GM12865 (cell line): ENCODE measurements around the gene CDKN3.

Experiments
- DNase-seq: peaks from one replicate; pipeline ENCODE4 v3.0.0; 2010; ENCODE audit warnings: low read depth
- H3K4me3 ChIP-seq: 2 replicates; pipeline ENCODE4 v1.5.1; 2011; ENCODE audit warnings: mild to moderate bottlenecking, low read depth, low read length, control low read depth
- CTCF ChIP-seq: IDR thresholded peaks from 2 replicates; pipeline ENCODE4 v1.5.1; 2011; ENCODE audit warnings: low read length, control low read depth, low read depth, inconsistent platforms; ENCODE audit not compliant: insufficient read depth; ENCODE audit errors: missing control alignments

The CDKN3 gene

GRCh38 chr14:54353266-54353665, 43.5 kb upstream of the CDKN3 start:
- no peak overlapping the region for H3K4me3 ChIP-seq
- no peak for DNase-seq
- no peak for TF ChIP-seq CTCF

- TF ChIP-seq CTCF, result no peak
- DNase-seq, result no peak
- H3K4me3 ChIP-seq, result no peak overlapping the region
Observed at GRCh38 chr14:54353694-54354093, 43.1 kb upstream of the CDKN3 start.

- DNase-seq, result no peak
- no peak overlapping the region for H3K4me3 ChIP-seq
- no peak for TF ChIP-seq CTCF
Observed at GRCh38 chr14:54354096-54354495, 42.7 kb upstream of the CDKN3 start.

- H3K4me3 ChIP-seq, result no peak overlapping the region
- DNase-seq, result no peak
- no peak for TF ChIP-seq CTCF
Observed at GRCh38 chr14:54354968-54355641, 41.7 kb upstream of the CDKN3 start.

- TF ChIP-seq CTCF, result no peak
- no peak overlapping the region for H3K4me3 ChIP-seq
- no peak for DNase-seq
Observed at GRCh38 chr14:54355698-54356097, 41.1 kb upstream of the CDKN3 start.

GRCh38 chr14:54356172-54356571, 40.6 kb upstream of the CDKN3 start:
- DNase-seq, result no peak
- TF ChIP-seq CTCF, result no peak
- no peak overlapping the region for H3K4me3 ChIP-seq

- no peak for TF ChIP-seq CTCF
- no peak overlapping the region for H3K4me3 ChIP-seq
Observed at GRCh38 chr14:54360667-54361066, 36.1 kb upstream of the CDKN3 start.

More at GRCh38 chr14:54360667-54361066, 36.1 kb upstream of the CDKN3 start:
- no peak for DNase-seq
